Small intestine (tissue), 7 donors: ENCODE data around the gene HSPA5. TPM values are rescaled to one million over a fixed set of nuclear protein-coding genes. Genes with fewer than 3 reads are reported as not detected.
"Not testable (repeated sequence)": the region's sequence is repeated elsewhere in the genome, so short reads cannot be mapped to it uniquely, and the experiment has no call there.

Source experiments
- DNase-seq, 2 donors: peaks; one replicate each; pipeline versions ENCODE4 v3.0.0 to v3.0.0-alpha.2; 2013
- FAIRE-seq: peaks from 2 replicates; lab custom pipeline; 2012; peaks lifted over from hg19 to GRCh38; lab: Jason Lieb, UNC
- H3K27ac ChIP-seq, 3 donors: one replicate each; pipeline ENCODE4 v1.5.1; 2013; ENCODE audit warnings: low read length in 2 of 3, mild to moderate bottlenecking in 2 of 3, control low read depth in 1 of 3, inconsistent platforms in 1 of 3, low read depth in 1 of 3, moderate library complexity in 1 of 3
- H3K27me3 ChIP-seq, 3 donors: one replicate each; pipeline ENCODE4 v1.6.1; 2013; ENCODE audit warnings: low read length in 3 of 3, inconsistent platforms in 1 of 3; ENCODE audit not compliant: control insufficient read depth in 3 of 3, insufficient read depth in 3 of 3
- H3K36me3 ChIP-seq, 3 donors: one replicate each; pipeline ENCODE4 v1.6.1; 2013; ENCODE audit warnings: low read length in 3 of 3, inconsistent platforms in 1 of 3, low read depth in 1 of 3, mild to moderate bottlenecking in 1 of 3, moderate library complexity in 1 of 3; ENCODE audit not compliant: control insufficient read depth in 3 of 3, insufficient read depth in 2 of 3
- H3K4me1 ChIP-seq, 3 donors: one replicate each; pipeline ENCODE4 v1.6.1; 2013; ENCODE audit warnings: low read length in 2 of 3, inconsistent platforms in 1 of 3, low read depth in 1 of 3, mild to moderate bottlenecking in 1 of 3, moderate library complexity in 1 of 3; ENCODE audit not compliant: control insufficient read depth in 3 of 3, insufficient read depth in 2 of 3
- H3K4me3 ChIP-seq, 3 donors: one replicate each; pipeline ENCODE4 v1.5.1; 2013; ENCODE audit warnings: low read length in 3 of 3, control low read depth in 1 of 3, inconsistent platforms in 1 of 3, low read depth in 1 of 3, mild to moderate bottlenecking in 1 of 3, moderate library complexity in 1 of 3
- H3K9me3 ChIP-seq, 2 donors: one replicate each; pipeline ENCODE4 v1.6.1; 2013; ENCODE audit warnings: low read depth in 1 of 2, low read length in 1 of 2; ENCODE audit not compliant: control insufficient read depth in 2 of 2, insufficient read depth in 1 of 2
- WGBS, 3 donors: extraction: QIAGEN DNeasy Blood & Tissue Kit; methylation state at CpG; one replicate each; pipeline ENCODE4 v1.1.7; 2013; 5-methylcytosine and 5-hydroxymethylcytosine counted together
- polyA plus RNA-seq, 4 donors: library from polyadenylated mRNA; stranded (reverse) in 3 of 4; unstranded in 1 of 4; fragments of 200-250 nt in 3 of 4; fragments of 120-200 nt in 1 of 4; gene quantifications; one replicate each; pipeline versions ENCODE4 v1.2.1 to v1.2.3, GENCODE V29; 2013
- donor health status: healthy with polysubstance abuse.
- donor health status: control.
- donor health status: control.
- donor health status: Bipolar disorder and iron deficiency.
- donor health status: healthy.

HSPA5 gene
- polyA plus RNA-seq, 4 donors: 35.8 to 319 (median 138) TPM

- 95 to 99% (median 97%) methylated on average over 6 of the region's 6 CpGs for WGBS, 3 donors
- H3K36me3 ChIP-seq: peaks cover 0 to 31% (median 5%) of the 10 kb centered on the region in 3 donors
- H3K27ac ChIP-seq: no peak overlapping the region
- DNase-seq: no peak
- no peak for FAIRE-seq
- H3K4me1 ChIP-seq: no peaks in the 10 kb centered on the region
- H3K27me3 ChIP-seq: no peaks in the 10 kb centered on the region
- no peak overlapping the region for H3K4me3 ChIP-seq
- H3K9me3 ChIP-seq: no peaks in the 10 kb centered on the region
Measured at GRCh38 chr9:125227761-125228160, 13.4 kb downstream of the HSPA5 start.

- not testable (repeated sequence) for FAIRE-seq, DNase-seq, H3K9me3 ChIP-seq, H3K4me1 ChIP-seq, H3K27ac ChIP-seq, H3K4me3 ChIP-seq, H3K27me3 ChIP-seq
- H3K36me3 ChIP-seq: peaks cover 0 to 30% (median 5%) of the 10 kb centered on the region in 3 donors
Measured at GRCh38 chr9:125224858-125225257, 16.3 kb downstream of the HSPA5 start.

GRCh38 chr9:125218621-125219020, 22.5 kb downstream of the HSPA5 start:
- no peak for FAIRE-seq
- no peaks in the 10 kb centered on the region for H3K27me3 ChIP-seq
- WGBS, 3 donors: 93 to 97% (median 97%) methylated on average over 3 of the region's 3 CpGs
- no peak overlapping the region for H3K27ac ChIP-seq
- no peaks in the 10 kb centered on the region for H3K9me3 ChIP-seq
- no peaks in the 10 kb centered on the region for H3K4me1 ChIP-seq
- DNase-seq: no peak
- H3K4me3 ChIP-seq: no peak overlapping the region
- H3K36me3 ChIP-seq: peaks cover 0 to 30% (median 4%) of the 10 kb centered on the region in 3 donors

- 79 to 86% (median 82%) methylated on average over 5 of the region's 5 CpGs for WGBS, 3 donors
- no peak for FAIRE-seq
- Histone ChIP-seq H3K27me3 (no peaks in the 10 kb centered on the region), H3K36me3 (peaks cover 0 to 21% (median 5%) of the 10 kb centered on the region in 3 donors), H3K4me1 (no peaks in the 10 kb centered on the region), H3K27ac (no peak overlapping the region), H3K9me3 (no peaks in the 10 kb centered on the region), H3K4me3 (no peak overlapping the region)
- no peak for DNase-seq
Measured at GRCh38 chr9:125214186-125214585, 27.0 kb downstream of the HSPA5 start.

GRCh38 chr9:125204477-125204876, 36.7 kb downstream of the HSPA5 start:
- WGBS, 3 donors: 78 to 98% (median 87%) methylated on average over 3 of the region's 3 CpGs
- peaks cover 0 to 2% (median 2%) of the 10 kb centered on the region in 3 donors for H3K4me1 ChIP-seq
- peaks cover 0 to 26% (median 3%) of the 10 kb centered on the region in 3 donors for H3K36me3 ChIP-seq
- no peaks in the 10 kb centered on the region for H3K9me3 ChIP-seq
- DNase-seq: no peak
- no peak for FAIRE-seq
- H3K27ac ChIP-seq: no peak overlapping the region
- H3K4me3 ChIP-seq: no peak overlapping the region
- no peaks in the 10 kb centered on the region for H3K27me3 ChIP-seq

- H3K27me3 ChIP-seq: no peaks in the 10 kb centered on the region
- H3K4me1 ChIP-seq: peaks cover 0 to 3% (median 2%) of the 10 kb centered on the region in 3 donors
- no peak overlapping the region for H3K27ac ChIP-seq
- no peak for FAIRE-seq
- peaks cover 0 to 16% (median 3%) of the 10 kb centered on the region in 3 donors for H3K36me3 ChIP-seq
- H3K4me3 ChIP-seq: no peak overlapping the region
- WGBS, 3 donors: 80 to 94% (median 89%) methylated on average over 1 of the region's 1 CpG
- DNase-seq: no peak
- H3K9me3 ChIP-seq: no peaks in the 10 kb centered on the region
Measured at GRCh38 chr9:125202846-125203618, 38.1 kb downstream of the HSPA5 start.

GRCh38 chr9:125200216-125201047, 40.7 kb downstream of the HSPA5 start, which contains the start of gene RABEPK:
RABEPK (plus strand) TSS chr9:125200542; CDS start chr9:125203014, 2,472 bp downstream.
- DNase-seq: peak; percentile 95 to 98
- FAIRE-seq: no peak
- H3K36me3 ChIP-seq: peaks cover 0 to 7% (median 0%) of the 10 kb centered on the region in 3 donors
- H3K27me3 ChIP-seq: no peaks in the 10 kb centered on the region
- 0 to 1% (median 1%) methylated on average over 31 to 51 of the region's 51 CpGs for whole genome bisulfite sequencing, 3 donors
- H3K4me1 ChIP-seq: peaks cover 0 to 3% (median 2%) of the 10 kb centered on the region in 3 donors
- peak within 1 kb of the TSS; percentile 88 to 94 (median 93) for H3K27ac ChIP-seq
- peak within 1 kb of the TSS; percentile 49 to 64 (median 64) for H3K4me3 ChIP-seq
- H3K9me3 ChIP-seq: no peaks in the 10 kb centered on the region

- DNase-seq, H3K4me3 ChIP-seq: not testable (repeated sequence)
Measured at GRCh38 chr9:125195591-125195990, 45.6 kb downstream of the HSPA5 start.

More at GRCh38 chr9:125195591-125195990, 45.6 kb downstream of the HSPA5 start:
- H3K9me3 ChIP-seq, FAIRE-seq, H3K36me3 ChIP-seq, H3K27ac ChIP-seq, H3K27me3 ChIP-seq, H3K4me1 ChIP-seq: not testable (repeated sequence)
- WGBS, 3 donors: 57 to 100% methylated on average over 1 of the region's 1 CpG; no CpG with 5 or more reads in 1 of the 3 donors
